CD4-positive, alpha-beta T cell treated with Interleukin-12 subunit alpha and Interleukin-12 subunit beta, for 1 hour (primary cell): ENCODE data around the gene CAMK2G.
"Not testable (repeated sequence)": the region's sequence is repeated elsewhere in the genome, so short reads cannot be mapped to it uniquely, and the experiment has no call there.

Experiments used
- DNase-seq: peaks from one replicate; pipeline ENCODE4 v3.0.0-alpha.2; 2020

CAMK2G gene

DNA sequence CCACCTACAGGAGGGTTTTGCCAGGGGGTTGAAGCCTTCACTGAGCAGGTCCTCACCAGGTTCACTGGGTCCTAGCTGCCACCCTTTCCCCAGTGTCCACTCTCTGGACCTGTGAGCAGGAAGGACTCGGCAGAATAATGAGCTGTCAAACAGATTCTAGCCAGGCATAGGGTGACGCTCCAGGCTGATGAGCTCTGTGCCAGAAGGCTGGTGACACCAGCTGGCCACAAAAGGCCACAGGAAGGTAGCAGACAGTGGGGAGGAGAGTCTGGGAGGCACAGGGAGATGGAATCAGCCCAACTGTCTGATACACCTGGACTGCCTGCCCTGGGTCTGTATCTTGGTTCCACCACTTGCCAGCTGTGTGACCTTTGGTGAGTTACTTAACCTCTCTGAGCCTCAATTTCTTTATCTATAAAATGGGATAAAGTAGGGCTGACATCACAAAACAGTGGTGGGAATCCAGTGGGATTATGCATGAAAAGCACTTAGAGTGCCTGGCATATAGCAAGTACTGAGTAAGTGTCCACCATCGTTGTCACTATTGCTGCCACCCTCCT is 36.3 kb downstream of the CAMK2G start:
- no peak for DNase-seq

DNA sequence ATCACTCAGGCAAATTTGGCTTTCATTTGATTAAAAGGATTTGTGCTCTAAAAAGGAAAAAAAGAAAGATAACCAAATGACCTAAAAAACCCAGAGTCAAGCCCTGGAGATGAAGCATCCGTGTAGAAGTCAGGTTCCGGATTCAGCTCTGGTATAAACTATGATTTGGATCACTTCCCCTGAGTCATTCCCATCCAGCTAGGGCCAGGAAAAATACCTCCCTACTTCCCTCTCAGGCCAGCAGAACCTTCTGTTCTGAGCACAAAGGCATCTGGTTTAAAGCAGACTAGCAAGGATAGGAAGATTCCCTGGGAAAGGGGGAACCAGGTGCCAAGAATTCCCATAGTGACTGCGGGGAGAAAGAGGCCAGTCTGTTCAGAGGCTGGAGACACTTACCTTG is 37.3 kb downstream of the CAMK2G start:
- DNase-seq: no peak

GRCh38 chr10:73836427-73836980 is 37.9 kb downstream of the CAMK2G start:
- no peak for DNase-seq

DNA sequence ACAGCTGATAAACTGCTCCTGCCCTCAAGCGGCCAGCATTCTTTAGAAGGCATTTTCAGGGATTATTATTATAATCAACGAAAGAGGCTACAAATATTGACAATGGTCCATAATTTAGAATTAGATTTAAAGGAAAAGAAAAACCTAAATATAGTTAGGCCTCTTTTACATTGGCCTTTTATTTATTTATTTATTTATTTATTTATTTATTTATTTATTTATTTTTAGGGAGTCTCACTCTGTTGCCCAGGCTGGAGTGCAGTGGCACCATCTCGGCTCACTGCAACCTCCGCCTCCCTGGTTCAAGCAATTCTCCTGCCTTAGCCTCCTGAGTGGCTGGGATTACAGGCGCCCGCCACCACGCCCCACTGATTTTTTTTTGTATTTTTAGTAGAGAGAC is 45.3 kb downstream of the CAMK2G start:
- DNase-seq: not testable (repeated sequence)

GRCh38 chr10:73828161-73828560 is 46.2 kb downstream of the CAMK2G start:
- no peak for DNase-seq

- no peak for DNase-seq
Measured at GRCh38 chr10:73827346-73828089, 46.8 kb downstream of the CAMK2G start.

DNA sequence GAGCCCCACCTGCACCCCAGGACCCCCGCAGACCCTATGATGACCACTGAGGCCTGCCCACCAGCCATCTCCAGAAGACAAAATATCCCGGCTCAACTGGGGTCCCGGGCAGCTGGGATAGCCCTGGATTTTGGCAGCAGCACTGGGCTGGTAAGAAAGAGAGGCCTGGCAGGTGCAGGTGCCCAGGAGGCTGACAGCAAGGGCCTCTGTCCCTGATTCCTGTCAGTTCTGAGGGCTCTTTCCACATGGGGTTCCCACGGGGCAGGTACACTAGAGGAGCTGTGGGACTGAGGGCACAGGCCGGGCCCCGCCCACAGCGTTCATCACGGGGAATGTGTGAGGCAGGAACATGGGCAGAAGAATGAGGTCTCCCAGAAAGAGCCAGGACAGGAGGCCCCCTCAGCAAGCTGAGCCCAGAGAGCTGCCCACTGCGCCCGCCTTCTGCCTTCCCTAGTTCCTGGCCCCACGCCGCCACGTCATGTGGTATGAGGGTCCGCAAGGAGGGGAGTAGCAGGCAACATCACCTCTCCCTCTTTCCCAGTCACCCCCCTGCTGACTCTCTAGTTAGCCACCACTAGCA is 50.1 kb downstream of the CAMK2G start:
- DNase-seq: no peak

GRCh38 chr10:73823391-73823790 is 51.0 kb downstream of the CAMK2G start:
- no peak for DNase-seq

DNA sequence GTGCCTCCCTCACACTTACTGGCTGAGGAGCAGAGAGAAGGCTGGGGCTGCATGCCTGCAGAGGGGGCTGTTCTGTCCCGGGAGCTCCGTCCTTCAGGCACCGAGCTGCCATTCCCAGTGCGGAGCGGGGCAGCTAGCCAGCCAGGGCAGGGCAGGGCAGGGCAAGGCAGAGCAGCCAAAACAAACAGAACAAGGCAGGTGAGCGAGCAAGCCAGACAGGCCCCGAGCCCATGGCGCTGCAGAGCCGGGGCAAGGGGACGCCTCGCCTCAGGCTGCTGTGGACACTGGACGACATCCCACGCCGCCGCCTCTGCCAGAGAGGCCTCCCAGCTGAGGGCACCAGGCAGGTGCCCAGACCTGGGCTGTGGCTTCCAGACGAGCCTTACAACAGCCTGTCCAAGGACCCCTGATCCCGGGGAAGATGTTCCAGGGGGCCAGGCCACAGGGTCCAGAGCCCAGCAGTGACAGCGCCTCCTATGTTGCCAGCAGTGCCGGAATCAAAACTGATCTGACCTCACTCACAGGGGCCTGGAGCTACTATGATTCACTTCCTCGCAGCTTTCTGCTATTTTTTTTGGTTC is 54.8 kb downstream of the CAMK2G start:
- DNase-seq: no peak

GRCh38 chr10:73819081-73819480 is 55.3 kb downstream of the CAMK2G start:
- no peak for DNase-seq

- DNase-seq: no peak
Measured at GRCh38 chr10:73818402-73818801, 56.0 kb downstream of the CAMK2G start.

DNA sequence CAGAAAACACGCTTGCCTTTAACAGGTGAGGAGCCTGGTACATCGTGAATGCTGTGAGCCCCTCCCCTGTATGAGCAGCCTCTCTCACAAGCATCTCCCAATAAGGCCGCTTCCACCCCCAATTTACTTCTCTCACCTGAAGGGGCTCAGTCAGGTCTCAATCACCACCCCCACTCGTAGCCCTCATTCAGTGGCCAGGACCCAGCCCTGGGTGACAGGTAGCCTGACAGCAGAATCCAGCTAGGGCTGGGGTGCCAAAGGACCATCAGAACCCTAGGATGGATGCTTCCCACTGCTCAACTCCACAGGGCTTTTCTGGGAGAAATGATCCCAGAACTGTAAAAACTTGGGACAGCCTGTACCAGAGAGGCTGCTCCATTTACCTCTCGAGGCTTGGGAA is 56.5 kb downstream of the CAMK2G start:
- no peak for DNase-seq

DNA sequence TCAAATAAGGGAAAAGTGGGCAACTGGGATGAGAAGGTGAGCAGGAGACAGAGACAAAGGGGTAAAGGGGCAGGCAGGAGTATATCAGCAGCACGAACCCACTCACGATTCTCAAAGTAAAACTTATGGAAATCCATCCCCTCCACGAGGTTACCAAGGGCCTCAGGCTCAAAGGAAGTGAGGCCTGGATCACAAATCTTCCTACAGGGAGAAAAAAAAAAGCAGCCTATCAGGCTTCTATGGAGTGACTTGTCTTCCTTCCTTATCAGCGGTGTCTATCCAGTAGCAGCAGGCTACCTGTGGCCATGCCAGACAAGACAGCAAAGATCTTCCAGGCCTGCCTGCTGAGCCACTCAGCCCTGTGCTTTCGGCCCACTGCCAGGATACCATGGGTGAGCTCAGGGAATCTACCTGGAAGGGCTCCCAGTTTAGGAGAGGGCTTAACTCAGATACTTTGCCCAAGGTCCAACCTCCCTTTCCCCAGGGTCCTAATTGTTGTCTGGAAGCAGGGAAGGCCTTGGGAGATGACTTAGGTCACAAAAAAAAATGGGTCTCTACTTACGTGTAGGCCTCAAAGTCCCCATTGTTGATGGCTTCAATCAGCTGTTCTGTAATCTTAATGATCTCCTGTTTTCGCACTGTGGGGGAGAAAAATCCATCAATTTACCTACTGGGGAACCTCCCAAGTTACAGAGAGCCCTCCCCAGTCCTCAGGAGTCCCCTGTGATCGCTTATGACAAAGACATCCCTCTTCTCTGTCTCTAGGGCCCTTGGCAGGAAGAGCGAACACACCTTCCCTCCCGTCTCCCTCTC is 57.2 kb downstream of the CAMK2G start:
- DNase-seq: no peak

DNA sequence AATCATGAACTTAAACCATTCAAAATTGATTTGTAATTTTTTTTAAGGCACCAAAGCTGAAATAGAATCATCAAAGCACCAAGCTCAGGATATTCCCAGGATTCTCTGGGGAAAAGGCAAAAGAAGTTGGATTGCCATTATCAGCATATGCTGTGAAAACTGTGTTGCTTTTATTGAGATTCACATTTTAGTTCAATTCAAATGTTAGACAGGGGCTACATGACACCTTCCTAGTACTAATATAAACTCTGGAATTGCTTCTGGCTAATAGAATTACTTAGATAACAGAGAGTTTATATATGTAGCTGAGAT is 58.7 kb downstream of the CAMK2G start:
- DNase-seq: no peak

DNA sequence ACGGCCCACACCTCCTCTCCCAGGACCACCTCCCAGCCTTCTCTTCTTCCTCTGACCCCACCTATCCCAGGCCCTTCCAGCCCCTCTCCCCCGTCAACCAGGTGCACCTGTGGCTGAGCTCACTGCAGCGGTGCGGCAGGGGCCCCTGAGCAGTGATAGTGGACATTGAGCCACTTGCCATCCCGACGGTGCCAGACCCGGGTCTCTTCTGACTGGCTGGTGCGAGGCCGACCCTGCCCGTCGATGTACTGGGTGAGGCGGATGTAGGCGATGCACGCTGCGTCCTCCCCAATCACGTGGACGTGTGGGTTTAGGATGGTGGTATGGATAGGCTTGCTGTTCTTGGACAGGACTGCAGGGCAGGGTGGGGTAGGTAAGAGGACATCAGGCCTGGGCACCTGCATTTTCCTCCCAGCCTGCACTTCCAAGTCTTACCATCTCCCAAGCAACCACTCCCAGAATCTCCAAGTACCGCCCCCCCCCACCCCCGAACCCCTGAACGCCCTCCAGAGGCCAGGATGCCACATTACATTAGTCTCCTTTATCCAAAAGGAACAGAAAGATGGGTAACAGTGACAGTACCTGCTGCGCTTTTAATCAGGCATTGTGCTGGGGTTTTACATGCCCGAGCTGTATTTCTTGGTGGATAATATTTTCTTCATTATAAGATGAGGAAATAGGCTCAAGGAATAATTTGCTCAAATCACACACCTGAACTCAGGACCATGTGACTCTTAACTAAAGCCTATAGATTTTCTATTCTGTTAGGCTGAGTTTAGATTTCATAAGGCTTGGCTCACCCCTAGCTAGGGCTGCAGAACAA is 59.2 kb downstream of the CAMK2G start:
- no peak for DNase-seq

DNA sequence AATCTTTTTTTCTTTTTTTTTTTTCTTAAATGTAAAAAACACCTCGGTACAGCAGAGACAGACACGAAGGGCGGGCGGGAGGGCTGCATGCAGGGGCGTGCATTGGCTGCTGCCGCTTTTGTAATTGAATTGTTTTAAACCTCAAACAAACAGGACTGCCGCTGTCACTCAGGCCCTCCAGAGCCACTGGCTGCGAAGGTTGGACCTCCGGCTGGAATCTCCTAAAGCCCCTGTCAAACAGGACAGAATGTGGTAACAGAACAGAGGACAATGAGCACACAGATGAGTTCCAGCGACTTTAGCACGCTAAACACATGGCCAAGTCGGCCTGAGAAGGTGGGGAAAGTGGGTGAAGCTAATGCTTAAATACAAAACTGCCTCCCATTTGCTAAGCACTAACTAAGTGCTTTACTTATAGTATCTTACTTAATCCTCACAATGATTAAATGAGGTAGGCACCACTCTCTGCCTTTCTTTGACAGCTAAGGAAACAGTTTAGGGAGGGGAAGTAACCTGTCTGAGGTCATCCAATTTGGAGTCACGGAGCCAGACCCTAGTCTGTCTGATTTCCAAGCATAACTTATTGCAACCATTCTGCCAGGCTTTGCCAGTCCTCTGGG is 60.0 kb downstream of the CAMK2G start:
- DNase-seq: no peak

GRCh38 chr10:73813333-73813732 is 61.0 kb downstream of the CAMK2G start:
- DNase-seq: no peak

DNA sequence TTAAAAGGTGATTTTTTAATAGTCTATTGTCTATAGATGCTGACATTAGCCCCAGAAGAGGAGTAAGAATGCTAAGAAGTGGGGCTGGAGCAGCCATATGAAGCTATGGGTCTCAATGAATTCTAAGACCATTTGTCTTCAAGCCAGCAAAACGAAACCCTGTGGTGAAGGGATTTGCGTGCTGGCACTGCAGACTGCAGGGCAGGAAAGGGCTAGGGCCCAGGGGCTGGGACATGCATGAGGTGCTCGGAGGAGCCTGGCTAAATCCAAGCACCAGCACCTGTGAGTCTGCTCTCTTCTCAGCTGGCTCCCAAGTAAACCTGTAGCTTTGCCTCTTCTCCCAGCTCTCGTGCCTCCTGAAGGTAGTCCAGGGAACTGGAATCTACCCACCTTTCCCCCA is 61.7 kb downstream of the CAMK2G start:
- DNase-seq: no peak

- peak; percentile 72 for DNase-seq
Measured at GRCh38 chr10:73810735-73811465, 63.5 kb downstream of the CAMK2G start.

- DNase-seq: no peak
Measured at GRCh38 chr10:73810358-73810734, 64.0 kb downstream of the CAMK2G start.
